HFFc6 (cell line): ENCODE results near the gene EFHC2. TPM values are rescaled to one million over a fixed set of nuclear protein-coding genes. Genes with fewer than 3 reads are reported as not detected.

ENCODE experiments used
- DNase-seq: peaks from one replicate; pipeline ENCODE4 v3.0.0-alpha.2; 2018
- H3K27ac Mint-ChIP-seq: 2 replicates; pipeline ENCODE4 v1.8.0; 2020; ENCODE audit warnings: mild to moderate bottlenecking, mixed read lengths
- H3K27me3 Mint-ChIP-seq: 2 replicates; pipeline ENCODE4 v1.8.0; 2021; ENCODE audit warnings: mild to moderate bottlenecking, moderate library complexity, mixed read lengths; ENCODE audit not compliant: insufficient read depth
- H3K36me3 Mint-ChIP-seq: 2 replicates; pipeline ENCODE4 v1.8.0; 2021; ENCODE audit warnings: low read depth, mixed read lengths
- H3K4me1 Mint-ChIP-seq: 2 replicates; pipeline ENCODE4 v1.8.0; 2020; ENCODE audit warnings: low read depth, mixed read lengths
- H3K4me3 Mint-ChIP-seq: 2 replicates; pipeline ENCODE4 v1.8.0; 2020; ENCODE audit warnings: mild to moderate bottlenecking, moderate library complexity, mixed read lengths
- H3K9me3 Mint-ChIP-seq: 2 replicates; pipeline ENCODE4 v1.8.0; 2020; ENCODE audit warnings: mild to moderate bottlenecking, mixed read lengths
- long read RNA-seq: library from polyadenylated mRNA; unstranded; transcript quantifications from one replicate; pipeline ENCODE4 v2.0.0, GENCODE V29; 2019
- total RNA-seq, 6 experiments: library from RNA; stranded (reverse); fragmentation: NEBNext Ultra II Directional; extraction: Animal tissue kit (Norgen Biotek cat#: 25700); gene quantifications; 2 replicates in 1 of 6; 3 replicates in 5 of 6; pipeline ENCODE4 v1.2.3, GENCODE V29; 2021
- TF ChIP-seq, protein P1 (sequence below): fragments of 200-600 bp; sonication (generic); IDR thresholded peaks from 2 replicates; pipeline ENCODE4 v1.5.0; 2021; ENCODE audit warnings: antibody characterized with exemption, mild to moderate bottlenecking

Gene EFHC2, protein sequence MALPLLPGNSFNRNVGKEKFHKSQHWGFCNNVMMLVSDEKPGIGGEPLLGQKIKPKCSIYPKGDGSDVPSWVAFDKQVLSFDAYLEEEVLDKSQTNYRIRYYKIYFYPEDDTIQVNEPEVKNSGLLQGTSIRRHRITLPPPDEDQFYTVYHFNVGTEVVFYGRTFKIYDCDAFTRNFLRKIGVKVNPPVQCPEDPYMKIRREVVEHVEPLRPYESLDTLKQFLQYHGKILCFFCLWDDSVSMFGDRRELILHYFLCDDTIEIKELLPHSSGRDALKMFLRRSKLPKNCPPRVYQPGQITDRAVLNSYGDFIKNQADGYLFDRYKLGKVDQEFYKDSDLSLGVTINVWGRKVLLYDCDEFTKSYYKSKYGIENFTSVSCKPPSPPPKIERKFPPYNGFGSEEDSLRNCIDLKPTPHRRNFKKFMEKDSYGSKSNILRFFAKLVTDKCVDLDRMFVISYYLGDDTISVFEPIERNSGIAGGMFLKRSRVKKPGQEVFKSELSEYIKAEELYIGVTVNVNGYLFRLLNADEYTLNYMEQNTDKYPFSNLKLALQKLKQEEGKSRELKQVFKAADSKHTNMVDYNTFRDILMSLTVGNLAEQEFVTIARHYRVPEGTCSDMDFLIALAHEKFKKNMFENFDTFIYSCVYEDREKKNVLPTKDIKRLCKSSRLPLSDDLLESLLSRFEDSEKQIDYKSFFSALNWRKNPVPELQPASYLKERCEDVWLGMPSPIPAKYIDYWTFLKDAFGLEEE
- not detected for total RNA-seq
- long read RNA-seq: 0 reads

DNA sequence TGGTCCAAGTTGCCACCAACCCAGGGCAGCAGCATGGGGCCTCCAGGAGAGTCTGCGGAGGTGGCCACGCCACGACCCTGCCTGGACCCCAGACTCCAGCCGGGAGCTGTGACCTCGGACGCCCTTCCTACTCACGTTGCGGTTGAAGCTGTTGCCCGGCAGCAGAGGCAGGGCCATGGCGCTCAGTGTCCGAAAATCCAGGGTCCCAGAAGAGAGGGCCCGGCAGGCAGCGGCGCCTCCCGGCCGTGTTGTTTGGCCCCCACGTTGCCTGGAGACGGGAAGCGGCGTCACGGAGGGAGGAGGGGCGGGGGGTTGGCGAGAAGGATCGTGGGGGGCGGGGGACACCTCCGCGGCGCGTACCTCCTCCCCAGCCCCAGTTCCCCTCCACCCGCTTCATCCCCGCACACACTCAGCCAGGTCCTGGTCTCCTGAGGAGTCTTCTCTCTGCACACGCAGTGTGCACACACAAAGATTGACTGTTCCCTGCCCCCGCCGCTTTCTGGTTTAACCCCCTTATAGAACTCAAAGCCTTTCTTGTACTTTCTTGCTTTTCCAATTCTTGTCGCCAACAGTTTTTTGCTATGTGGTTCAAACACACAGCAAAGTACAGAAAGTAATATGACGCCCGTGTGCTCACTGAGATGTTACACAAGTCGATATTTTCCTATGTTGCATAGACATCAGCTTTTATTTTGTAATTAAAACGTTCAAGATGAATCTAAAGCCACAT, at the start of gene EFHC2:
Gene EFHC2 (minus strand): TSS at position 261 of the 730 bp plus-strand sequence. CDS start 84 bp downstream, at position 177.
- Mint-ChIP-seq H3K36me3 (no peaks in the 10 kb centered on the region), H3K4me3 (peak within 1 kb of the TSS; percentile 81), H3K27ac (peak within 1 kb of the TSS; percentile 59; the same call in 1 of the 2 replicates), H3K9me3 (no peaks in the 10 kb centered on the region), H3K27me3 (peaks cover 2% of the 10 kb centered on the region), H3K4me1 (peaks cover 11% of the 10 kb centered on the region)
- no peak for DNase-seq
- TF ChIP-seq, protein P1, sequence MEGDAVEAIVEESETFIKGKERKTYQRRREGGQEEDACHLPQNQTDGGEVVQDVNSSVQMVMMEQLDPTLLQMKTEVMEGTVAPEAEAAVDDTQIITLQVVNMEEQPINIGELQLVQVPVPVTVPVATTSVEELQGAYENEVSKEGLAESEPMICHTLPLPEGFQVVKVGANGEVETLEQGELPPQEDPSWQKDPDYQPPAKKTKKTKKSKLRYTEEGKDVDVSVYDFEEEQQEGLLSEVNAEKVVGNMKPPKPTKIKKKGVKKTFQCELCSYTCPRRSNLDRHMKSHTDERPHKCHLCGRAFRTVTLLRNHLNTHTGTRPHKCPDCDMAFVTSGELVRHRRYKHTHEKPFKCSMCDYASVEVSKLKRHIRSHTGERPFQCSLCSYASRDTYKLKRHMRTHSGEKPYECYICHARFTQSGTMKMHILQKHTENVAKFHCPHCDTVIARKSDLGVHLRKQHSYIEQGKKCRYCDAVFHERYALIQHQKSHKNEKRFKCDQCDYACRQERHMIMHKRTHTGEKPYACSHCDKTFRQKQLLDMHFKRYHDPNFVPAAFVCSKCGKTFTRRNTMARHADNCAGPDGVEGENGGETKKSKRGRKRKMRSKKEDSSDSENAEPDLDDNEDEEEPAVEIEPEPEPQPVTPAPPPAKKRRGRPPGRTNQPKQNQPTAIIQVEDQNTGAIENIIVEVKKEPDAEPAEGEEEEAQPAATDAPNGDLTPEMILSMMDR: no peak

DNA sequence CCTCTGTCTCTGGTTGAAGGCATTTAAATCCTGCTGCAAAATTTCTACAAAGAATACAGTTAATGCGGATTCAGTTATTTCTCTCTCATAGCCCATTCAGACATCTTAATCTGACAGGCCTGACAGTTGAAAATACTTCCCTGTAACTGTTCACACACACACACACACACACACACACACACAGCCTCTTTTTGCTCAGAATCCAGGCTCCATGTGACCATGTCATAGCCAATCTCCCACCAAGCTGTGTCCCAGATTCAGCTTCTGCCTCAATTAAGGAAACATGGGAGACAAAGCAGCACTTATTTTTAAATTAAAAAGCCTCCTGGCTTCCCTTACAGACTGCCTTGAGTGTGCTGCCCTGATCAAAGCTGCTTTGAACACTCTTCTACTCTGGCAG, 49.3 kb upstream of the EFHC2 start:
- peaks cover 10% of the 10 kb centered on the region for H3K27me3 Mint-ChIP-seq
- TF ChIP-seq, protein P1: no peak
- no peak overlapping the region for H3K4me3 Mint-ChIP-seq
- DNase-seq: no peak
- H3K36me3 Mint-ChIP-seq: no peaks in the 10 kb centered on the region
- H3K27ac Mint-ChIP-seq: no peak overlapping the region
- no peaks in the 10 kb centered on the region; the same call in 1 of the 2 replicates for H3K9me3 Mint-ChIP-seq
- no peaks in the 10 kb centered on the region for H3K4me1 Mint-ChIP-seq

DNA sequence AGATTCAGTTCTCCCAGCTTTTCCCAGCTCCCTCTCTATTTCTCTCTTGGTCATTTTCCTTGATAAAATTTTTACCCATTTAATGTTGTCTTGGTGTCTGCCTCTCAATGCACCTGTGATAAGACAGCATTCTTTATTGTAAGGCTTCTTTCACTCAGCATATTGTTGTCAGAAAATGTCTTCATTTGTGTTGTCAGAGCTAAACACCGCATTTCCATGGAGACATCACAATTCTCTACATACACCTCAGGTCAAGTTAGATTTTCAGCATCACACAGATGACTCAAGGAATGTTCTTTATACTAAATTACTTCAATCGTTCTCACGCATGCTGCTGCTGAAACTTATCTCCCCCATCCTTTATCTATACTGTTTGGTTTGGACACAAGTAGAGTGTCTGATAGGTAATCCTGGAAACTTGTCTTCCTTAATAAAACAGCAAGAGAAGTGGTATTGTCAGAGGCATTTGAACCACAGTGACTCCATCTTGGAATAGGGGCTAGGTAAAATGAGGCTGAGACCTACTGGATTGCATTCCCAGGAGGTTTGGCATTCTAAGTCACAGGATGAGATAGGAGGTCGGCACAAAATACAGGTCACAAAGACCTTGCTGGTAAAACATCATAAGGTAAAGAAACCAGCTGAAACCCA, 41.3 kb upstream of the EFHC2 start:
- no peaks in the 10 kb centered on the region; the same call in 1 of the 2 replicates for H3K9me3 Mint-ChIP-seq
- no peaks in the 10 kb centered on the region for H3K4me1 Mint-ChIP-seq
- H3K36me3 Mint-ChIP-seq: no peaks in the 10 kb centered on the region
- H3K4me3 Mint-ChIP-seq: no peak overlapping the region
- no peak for DNase-seq
- TF ChIP-seq, protein P1: no peak
- no peak overlapping the region for H3K27ac Mint-ChIP-seq
- no peaks in the 10 kb centered on the region for H3K27me3 Mint-ChIP-seq

DNA sequence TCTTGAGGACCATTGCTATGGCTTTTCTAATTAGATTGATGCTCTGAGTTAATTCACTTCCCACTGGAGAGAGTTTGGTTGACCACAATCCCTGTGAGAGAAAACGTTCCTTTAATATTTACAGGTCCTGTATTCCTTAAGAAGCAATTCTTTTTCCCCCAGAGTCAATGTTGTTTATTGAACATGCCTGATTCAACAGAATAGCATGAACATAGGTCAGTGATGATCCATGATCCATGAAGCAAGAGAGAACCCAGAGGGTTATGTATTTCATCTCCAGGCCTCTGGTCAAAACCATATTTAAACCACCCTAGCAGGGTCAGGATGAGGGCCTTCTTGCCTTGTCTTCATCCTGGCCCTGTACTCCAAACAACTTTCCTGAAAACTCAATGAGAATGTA, 39.4 kb upstream of the EFHC2 start:
- DNase-seq: no peak
- no peaks in the 10 kb centered on the region for H3K36me3 Mint-ChIP-seq
- H3K27me3 Mint-ChIP-seq: no peaks in the 10 kb centered on the region
- H3K27ac Mint-ChIP-seq: no peak overlapping the region
- H3K4me3 Mint-ChIP-seq: no peak overlapping the region
- TF ChIP-seq, protein P1: no peak
- H3K9me3 Mint-ChIP-seq: no peaks in the 10 kb centered on the region
- H3K4me1 Mint-ChIP-seq: no peaks in the 10 kb centered on the region

DNA sequence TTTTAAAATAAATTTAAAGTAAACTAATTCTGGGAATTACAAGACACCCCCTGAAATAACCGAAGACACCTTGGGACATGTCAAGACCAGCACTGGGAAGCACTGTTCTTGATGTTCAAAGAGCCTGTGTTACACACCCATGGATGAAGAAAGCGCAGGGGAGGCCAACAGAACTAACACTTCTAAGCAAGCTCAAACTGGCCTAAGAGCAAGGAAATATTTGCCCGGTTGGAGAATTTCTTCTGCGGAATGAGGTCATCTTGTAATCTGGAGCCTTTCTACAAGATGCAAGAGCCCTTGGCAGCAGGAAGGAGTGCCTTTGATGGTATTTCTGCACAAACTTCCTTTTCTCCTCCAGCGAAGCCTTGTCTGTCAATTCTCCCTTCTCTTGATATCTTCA, 9.3 kb upstream of the EFHC2 start:
- no peaks in the 10 kb centered on the region for H3K9me3 Mint-ChIP-seq

More for the DNA sequence above, 9.3 kb upstream of the EFHC2 start:
- TF ChIP-seq, protein P1: no peak
- no peak overlapping the region for H3K4me3 Mint-ChIP-seq
- no peaks in the 10 kb centered on the region for H3K36me3 Mint-ChIP-seq
- H3K27me3 Mint-ChIP-seq: peaks cover 1% of the 10 kb centered on the region
- no peak overlapping the region for H3K27ac Mint-ChIP-seq
- no peaks in the 10 kb centered on the region for H3K4me1 Mint-ChIP-seq
- no peak for DNase-seq
